GM21447 (cell line): ENCODE results near the gene AATF.

Experiments used
- ATAC-seq: cut with Tn5 transposase; IDR thresholded peaks from one replicate; pipeline ENCODE4 v1.9.1; 2021; ENCODE audit not compliant: unreplicated experiment

AATF gene

GRCh38 chr17:37043201-37043600 is 94.4 kb downstream of the AATF start:
- no peak for ATAC-seq

- no peak for ATAC-seq
These were observed 96.7 kb downstream of the AATF start for GRCh38 chr17:37045351-37045922.

- ATAC-seq, result no peak
These were observed 98.9 kb downstream of the AATF start for GRCh38 chr17:37047631-37048104.

- no peak for ATAC-seq
These were observed 100.1 kb downstream of the AATF start for GRCh38 chr17:37048811-37049210.

GRCh38 chr17:37050920-37051319 is 102.2 kb downstream of the AATF start:
- no peak for ATAC-seq

GRCh38 chr17:37051381-37051780 is 102.6 kb downstream of the AATF start:
- ATAC-seq, result no peak

- no peak for ATAC-seq
These were observed 103.1 kb downstream of the AATF start for GRCh38 chr17:37051833-37052232.

GRCh38 chr17:37052450-37052849 is 103.7 kb downstream of the AATF start:
- ATAC-seq, result no peak

- no peak for ATAC-seq
These were observed 106.1 kb downstream of the AATF start for GRCh38 chr17:37054894-37055293.

GRCh38 chr17:37056622-37057021 is 107.9 kb downstream of the AATF start:
- ATAC-seq, result no peak

GRCh38 chr17:37059493-37059892 is 110.7 kb downstream of the AATF start:
- no peak for ATAC-seq

GRCh38 chr17:37060094-37060493 is 111.3 kb downstream of the AATF start:
- ATAC-seq, result no peak

- no peak for ATAC-seq
These were observed 112.2 kb downstream of the AATF start for GRCh38 chr17:37060928-37061327.

- ATAC-seq, result no peak
These were observed 113.3 kb downstream of the AATF start for GRCh38 chr17:37062021-37062420.

- ATAC-seq, result no peak
These were observed 115.5 kb downstream of the AATF start for GRCh38 chr17:37064206-37064605.

GRCh38 chr17:37064956-37065355 is 116.2 kb downstream of the AATF start:
- no peak for ATAC-seq

- no peak for ATAC-seq
These were observed 117.0 kb downstream of the AATF start for GRCh38 chr17:37065486-37066321.

GRCh38 chr17:37066322-37067255 is 117.8 kb downstream of the AATF start:
- ATAC-seq, result no peak

GRCh38 chr17:37067555-37068111 is 118.9 kb downstream of the AATF start:
- ATAC-seq, result no peak

GRCh38 chr17:37068266-37068665 is 119.5 kb downstream of the AATF start:
- no peak for ATAC-seq

- no peak for ATAC-seq
These were observed 120.3 kb downstream of the AATF start for GRCh38 chr17:37069087-37069486.
